Anterior cingulate cortex (tissue), 58 donors: ENCODE measurements around the gene DIP2C.
A peak's percentile ranks its signal among the peaks of the same experiment; 100 is the strongest.

Experiments used
- DNase-seq, 58 donors: peaks; one replicate each; lab custom pipeline; 2025; lab: John Stamatoyannopoulos, UW

The DIP2C gene

DNA sequence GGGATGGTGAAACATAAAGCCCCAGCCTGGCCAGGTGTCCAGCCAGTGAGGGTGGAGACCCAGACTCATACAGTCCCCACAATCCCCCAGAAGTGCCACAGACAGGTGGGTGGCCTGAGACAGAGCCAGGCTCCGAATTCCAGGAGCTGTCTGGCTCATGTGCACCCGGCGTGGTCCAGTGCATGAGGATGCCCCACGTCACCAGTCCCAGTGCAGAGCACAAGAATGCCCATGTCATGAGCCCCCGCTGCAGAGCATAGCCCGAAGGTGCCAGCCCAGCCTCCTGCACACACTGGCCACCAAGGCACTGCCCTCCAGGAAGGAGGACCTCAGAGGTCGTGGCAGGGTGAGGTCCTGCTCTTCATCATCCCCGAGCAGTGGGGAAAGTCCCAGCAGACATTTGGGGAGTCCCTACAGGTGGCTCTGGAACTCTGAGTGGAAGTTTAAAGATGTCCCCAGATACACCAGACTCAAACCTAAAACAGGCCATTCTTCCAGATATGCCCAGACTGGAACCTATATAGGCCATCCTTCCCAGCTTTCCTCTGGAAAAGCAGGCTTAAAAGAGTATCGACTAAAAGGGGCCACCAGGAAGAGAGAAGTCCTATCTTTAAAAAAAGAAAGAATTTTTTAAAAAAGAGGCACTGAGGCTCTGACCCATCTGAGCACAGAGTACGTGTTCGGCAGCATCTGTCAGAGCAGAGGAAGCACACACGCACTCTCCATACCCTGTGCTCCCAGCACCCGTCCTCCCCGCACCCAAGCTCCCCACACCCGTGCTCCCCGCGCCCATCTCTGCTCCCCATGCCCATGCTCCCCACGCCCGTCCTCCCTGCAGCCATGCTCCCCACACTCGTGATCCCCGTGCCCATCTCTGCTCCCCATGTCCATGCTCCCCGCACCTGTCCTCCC, 11.5 kb downstream of the DIP2C start:
- no peak for DNase-seq

DNA sequence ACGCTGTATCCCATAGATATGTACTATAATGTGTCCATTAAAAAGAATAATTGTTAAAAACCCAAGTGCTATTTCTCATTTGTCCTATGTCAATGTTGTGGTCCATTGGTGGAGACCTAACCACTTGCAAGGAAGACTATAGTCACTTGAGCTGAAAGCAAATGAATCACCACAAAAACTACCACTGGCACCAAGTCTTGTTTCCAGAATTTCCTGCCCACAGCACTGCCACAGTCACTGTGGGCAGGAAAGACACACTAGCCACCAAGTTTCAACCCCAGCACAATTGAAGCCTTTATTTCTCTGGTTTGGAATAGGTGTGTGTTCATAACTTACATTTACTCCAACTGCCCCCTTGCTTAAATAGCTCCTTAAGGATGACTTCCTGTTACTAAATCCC, 12.4 kb downstream of the DIP2C start:
- DNase-seq: no peak

DNA sequence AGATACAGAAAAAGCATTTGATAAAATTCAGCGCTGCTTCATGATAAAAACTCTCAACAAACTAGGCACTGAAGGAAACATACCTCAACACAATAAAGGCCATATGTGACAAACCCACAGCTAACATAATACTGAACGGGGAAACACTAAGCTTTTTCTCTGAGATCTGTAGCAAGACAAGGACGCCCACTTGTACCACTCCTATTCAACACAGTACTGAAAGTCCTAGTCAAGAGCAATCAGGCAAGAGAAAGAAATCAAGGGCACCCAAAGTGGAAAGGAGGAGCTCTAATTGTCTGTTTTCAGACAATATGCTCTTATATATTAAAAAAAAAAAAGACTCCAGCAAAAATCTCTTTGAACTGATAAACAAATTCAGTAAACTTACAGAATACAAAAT, 13.3 kb downstream of the DIP2C start:
- no peak for DNase-seq

DNA sequence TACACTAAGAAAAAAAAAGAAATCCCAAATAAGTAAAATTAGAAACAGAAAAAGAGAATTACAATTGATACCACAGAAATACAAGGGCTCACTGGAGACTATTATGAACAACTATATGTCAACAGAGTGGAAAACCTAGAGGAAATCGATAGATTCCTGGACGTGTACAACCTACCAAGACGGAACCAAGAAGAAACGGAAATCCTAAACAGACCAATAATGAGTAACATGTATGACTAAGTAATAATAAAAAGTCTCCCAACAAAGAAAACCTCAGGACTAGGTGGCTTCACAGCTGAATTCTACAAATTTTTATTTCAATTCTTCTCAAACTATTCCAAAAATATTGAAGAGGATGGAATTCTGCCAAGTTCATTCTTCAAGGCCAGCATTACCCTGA, 13.9 kb downstream of the DIP2C start:
- DNase-seq: no peak

DNA sequence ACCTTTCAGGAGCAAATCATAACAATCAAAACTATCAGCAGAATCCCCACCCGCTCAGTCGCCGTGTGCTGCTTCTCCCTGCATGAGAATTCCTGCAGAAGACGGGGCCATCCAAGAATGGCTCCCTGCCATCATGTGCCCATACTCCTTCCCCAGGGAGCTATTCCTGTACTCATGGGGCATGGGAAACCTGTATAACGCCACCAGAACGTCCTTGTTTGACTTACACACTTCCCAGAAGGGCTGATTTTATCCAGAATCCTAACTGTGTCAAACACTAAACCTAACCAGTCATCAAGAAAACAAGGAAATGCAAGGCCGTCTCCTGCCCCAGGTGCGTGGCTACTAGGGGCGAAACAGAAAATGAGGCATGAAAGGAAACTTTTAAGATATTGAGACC, 16.0 kb downstream of the DIP2C start:
- no peak for DNase-seq

DNA sequence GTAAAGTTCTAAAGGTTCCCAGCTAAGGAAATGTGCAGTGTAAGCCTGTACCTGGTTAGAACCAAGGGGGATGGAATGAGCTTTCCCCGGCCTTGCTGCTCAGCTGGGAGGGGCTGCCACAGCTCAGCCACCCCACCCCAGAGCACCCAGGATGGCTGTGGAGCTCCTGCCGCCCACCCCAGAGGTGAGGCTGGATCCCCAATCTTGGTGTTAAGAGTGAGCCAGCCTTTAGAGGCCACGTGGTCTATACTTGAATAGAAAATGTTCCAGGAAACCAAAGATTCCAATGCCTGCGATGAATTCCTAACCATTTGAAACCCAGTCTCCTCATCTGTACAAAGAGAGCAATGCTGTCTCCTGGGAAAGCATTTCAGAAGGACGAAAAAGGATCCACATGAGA, 16.5 kb downstream of the DIP2C start:
- DNase-seq: no peak

DNA sequence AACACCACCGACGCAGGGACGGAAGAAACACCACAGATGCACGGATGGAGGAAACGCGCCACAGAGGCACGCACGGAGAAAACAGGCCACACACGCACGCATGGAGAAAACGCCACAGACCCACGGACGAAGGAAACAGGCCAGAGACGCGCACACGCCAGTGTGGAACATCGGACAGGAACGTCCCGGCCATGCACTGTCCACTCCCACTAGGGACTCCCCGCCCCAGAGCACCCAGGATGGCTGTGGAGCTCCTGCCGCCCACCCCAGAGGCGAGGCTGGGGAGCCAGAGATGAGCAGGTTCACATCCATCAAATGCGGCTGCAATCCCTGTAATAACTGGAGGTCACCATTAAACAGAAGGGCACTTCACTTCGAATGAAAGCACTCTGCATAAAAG, 17.3 kb downstream of the DIP2C start:
- no peak for DNase-seq

DNA sequence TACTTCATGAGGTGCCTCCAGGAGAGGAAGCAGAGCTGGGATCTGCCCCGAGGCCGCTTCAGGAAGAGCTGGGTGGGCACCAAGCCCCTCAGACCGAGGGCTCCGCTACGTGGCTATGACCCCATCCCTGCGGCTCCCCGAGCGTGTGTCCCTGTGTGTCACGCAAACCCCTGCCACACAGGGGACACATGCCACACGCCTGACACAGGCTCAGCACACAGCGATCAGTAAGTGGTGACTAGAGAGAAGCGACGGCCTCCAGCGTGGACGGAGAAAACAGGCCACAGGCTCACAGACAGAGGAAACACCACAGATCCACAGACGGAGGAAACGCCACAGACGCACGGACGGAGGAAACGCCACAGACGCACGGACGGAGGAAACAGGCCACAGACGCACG, 18.5 kb downstream of the DIP2C start:
- no peak for DNase-seq

DNA sequence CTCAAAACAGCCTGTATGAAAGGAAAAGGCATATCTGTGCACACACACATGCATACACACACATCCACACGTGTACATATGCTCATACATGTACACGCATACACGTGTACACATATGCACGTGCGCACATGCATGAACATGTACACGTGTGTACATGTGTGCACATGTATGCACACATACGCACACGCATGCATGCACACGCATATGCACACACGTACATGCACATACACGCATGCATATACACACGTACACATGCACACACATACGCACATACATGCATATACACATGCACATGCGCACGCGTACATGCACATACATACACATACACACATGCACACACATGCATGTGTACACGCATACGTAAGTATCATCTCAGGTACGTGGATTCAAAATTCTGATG, 19.4 kb downstream of the DIP2C start:
- DNase-seq: no peak

DNA sequence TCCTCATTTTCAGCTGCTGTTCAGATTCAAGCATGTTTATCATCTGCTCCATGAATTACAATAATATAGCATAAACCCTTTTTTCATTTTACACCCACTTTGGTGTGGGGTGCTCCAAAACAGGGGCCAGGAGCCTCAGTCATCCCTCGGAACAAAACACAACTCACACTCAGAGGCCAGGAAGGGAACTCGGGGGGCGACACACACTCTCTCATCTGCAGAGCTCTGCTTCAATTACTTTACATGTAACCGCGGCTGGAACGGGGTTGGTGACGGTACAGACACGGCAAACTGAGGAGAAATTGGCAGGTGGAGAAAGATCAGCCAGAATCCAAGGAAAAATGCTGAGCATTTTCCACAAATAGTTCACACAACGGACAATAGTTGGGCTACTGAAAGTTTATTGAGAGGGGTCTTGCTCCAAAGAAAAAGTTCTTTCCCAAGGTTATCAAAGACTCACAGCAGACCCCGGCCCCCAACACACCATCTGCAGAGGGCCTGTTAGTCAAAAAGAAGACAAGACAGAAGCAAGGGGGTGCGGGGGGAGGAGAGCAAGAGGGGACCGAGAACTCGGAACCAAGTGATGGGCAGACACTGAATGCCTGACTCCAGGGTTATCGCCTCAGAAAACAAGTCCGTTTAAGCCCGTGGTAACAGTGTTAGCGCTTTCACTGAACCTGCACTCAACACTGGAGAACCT, 20.5 kb downstream of the DIP2C start:
- DNase-seq: no peak

DNA sequence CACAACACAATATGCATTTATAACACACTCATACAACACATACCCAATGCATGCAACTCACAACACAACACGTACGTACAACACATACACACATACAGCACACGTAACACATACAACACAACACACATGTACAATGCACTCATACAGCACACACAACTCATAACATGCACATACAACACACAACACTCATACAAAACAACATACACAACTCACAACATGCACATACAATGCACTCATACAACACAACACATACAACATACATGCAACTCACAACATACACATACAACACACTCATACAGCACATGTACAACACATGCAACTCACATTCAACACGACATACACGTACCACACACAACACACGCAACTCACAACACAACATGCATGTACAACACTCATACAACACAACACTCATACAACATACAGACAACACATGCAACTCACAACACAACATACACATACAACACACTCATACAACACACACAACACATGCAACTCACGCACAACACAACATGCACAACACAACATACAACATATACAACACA, 21.8 kb downstream of the DIP2C start:
- no peak for DNase-seq

DNA sequence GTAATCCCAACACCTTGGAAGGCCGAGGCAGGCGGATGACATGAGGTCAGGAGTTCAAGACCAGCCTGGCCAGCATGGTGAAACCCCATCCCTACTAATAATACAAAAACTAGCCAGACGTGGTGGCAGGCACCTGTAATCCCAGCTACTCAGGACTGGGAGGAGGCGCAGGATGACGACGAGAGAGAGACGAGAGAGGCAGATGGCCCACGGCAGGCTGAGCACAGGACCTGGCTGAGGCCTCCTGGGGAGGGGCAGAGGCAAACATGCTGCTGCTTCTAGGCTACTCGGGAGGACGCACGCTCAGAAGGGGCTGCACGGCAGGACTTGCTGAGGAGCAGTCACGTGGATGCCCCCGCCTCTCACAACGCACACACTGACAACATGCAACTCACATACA, 22.4 kb downstream of the DIP2C start:
- DNase-seq: no peak

DNA sequence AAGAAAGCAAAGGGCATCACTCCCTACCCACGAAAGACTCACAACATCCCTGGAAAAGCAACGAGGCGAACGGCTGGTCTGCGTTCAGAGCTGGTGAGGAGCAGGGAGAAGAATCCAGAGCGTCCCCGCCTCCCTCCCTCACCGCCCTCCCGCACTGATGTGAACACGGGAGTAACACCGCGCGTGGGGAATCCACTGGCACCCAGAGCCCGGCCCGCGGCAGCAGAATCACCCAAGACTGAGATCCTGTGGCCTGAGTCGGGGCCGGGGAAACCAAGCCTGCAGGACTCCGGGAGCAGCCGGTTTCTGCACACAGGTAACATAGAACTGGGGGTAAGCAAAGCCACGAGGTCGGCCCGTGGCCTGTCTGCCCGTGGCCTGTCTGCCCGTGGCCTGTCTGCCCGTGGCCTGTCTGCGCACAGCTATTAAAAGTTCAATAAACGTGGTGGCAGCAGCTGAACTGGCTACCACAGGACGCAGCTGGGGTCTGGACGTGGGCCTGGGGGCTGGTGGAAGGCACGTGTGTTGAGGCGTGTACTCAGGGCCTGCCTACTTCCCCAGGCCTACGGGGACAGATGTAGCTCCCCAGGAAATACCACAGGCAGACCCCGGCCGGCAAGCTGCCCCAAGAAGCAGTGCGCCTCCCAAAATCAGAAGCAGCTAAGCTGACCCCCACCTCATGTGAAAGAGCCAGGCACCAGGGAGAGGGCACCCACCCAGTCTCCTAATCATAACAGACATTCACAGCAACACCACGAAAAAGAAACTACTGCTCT, 23.0 kb downstream of the DIP2C start:
- DNase-seq: no peak

DNA sequence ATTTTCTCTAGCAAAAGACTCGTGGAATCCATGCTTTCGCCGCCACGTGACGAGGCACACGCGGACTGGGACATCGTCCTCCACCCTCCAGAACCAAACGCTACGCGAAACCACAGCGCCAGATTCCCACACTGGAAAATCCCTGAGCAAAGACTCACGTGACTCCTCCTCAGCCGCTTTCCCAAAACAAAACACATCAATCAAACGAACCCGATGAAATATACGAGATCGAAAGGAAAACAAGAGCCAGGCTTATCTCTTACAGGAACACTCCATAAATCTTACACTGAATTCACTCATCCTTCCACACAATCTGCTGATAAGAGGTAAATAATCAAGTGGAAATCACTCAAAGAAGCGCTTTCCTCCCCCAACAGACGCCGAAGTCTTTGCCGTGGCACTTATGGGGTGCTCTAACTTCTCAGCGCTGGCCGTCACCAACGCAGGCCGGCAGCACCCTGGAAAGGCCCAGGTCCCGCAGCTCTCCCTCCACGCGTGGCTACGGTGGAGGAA, 23.8 kb downstream of the DIP2C start:
- no peak for DNase-seq

DNA sequence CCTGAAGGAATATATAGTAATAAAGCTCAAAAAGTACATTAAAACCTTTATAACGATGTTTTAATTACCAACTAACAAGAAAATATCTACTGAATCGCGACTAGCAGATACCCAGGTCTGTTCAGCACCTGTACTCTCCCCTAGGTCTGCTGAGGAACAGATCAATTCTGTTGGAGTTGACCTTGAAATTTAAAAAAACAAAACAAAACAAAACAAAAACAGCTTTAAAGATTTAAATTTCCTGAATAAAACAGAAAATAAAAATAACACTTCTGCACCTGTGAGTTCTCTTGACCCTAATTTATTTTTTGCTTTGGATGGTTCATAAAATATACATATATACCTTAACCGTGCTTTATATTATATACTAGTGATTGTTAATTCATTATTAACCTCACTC, 24.6 kb downstream of the DIP2C start:
- DNase-seq: no peak

DNA sequence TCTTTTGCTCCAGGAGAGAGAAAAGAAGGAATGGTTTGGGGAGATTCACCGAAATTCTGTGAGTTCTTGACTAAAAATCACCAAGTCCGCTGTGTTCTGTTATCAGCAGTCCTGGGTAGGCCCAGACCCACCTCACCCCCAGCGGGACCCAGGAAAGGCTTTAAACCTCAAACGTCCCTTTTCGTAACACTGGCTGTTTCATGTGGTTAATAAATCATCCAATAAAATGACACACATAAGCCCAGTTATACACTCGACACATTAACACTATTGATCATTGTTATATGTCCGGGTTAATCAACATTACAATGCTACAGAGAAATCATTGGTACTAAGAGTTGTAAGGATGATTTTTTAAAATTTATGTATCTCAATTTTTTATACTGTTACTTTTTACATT, 25.2 kb downstream of the DIP2C start:
- no peak for DNase-seq

DNA sequence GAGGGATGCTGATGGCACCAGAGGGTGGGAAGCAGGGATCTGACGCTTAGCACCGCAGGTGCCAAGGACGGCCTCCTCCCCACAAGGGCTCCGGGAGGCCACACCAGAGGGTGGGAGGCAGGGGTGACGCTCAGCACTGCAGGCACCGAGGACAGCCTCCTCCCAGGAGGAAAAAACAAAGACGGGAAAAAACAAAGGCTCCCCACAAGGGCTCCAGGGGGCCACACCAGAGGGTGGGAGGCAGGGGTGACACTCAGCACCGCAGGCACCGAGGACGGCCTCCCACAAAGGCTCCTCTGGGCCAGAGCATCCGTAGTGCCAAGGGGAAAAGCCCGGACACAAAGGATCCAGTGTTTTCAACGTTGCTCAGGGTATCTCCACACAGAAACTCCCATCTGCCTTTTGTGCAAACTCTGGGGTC, 25.6 kb downstream of the DIP2C start:
- peak in 46 of 58 donors; percentile 34 to 89 (median 70) for DNase-seq

DNA sequence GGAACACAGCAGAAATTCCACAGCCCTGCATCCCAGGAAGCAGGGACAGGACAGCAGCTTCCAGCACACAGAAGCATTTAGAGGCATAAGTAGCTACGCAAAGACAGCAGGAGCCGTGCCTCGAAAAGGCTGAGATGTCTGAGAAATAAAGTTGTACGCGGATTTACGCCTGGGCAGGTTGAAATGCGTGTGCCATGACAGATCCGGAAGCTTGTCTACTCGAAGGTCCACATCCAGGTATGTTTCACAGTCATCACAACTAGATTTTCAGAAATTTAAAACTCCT, 26.1 kb downstream of the DIP2C start:
- DNase-seq: no peak

DNA sequence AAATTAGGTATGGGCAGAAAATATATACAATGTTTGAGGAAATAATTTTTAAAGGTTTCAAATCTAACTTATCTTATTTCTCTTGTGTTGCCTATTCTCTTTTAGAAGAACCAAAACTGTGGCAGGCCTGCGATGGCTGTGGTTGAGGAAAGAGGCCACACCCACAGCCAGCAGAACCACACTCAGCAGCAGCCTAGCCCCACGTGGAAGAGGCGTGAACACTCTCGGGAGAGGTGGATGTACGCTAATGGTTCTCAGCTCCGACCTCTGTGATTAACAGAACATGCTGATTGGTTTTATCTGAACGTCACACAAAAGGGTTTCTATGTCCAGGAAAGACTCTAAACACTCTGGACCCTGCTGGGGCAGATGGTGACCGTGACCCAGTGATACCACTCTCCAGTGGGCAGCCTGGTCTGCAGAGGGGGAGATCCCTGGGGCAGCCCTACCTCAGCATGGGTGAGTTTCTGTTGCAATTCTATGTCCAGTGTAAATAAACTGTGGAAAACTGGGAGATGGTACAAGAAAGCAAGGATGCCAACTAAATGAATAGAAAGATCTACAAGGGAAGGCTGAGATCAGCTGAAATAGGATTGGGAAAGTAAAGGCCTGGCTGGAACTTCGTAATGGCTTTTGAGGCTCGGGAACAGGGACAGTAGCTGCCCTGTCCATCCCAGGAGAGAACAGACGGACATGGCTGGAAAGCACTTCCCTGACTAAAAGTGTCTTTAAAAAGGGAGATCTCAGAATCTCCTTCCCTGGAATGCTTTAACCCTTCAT, 26.6 kb downstream of the DIP2C start:
- DNase-seq: peak in 3 of 58 donors; percentile 39 to 45 (median 42)

DNA sequence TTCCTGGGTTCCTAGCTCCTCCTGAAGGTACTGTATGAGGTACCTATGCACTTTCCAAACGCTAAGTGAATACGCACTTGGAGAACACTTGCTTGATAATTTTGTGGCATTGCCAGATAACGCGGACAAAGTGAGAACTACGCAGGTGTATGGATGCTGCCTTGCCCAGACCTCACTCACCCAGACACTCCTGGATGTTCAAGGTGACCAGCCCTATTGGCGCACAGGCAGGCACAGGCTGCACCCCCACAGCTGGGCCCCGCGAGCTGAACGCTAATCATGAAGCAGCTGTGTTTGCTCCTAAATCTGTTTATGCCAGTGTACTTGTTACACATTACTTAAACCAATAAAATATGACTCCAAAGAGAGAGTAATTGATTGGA, 27.3 kb downstream of the DIP2C start:
- no peak for DNase-seq
